Measurements from ENCODE around the gene NEGR1. TPM values are rescaled to one million over a fixed set of nuclear protein-coding genes. Genes with fewer than 3 reads are reported as not detected.

NEGR1 gene
- total and polyA plus RNA-seq, 9 of the 15 experiments (the other 6 are each of a cell fraction or from before 2014, with no cell fraction given): not detected

DNA sequence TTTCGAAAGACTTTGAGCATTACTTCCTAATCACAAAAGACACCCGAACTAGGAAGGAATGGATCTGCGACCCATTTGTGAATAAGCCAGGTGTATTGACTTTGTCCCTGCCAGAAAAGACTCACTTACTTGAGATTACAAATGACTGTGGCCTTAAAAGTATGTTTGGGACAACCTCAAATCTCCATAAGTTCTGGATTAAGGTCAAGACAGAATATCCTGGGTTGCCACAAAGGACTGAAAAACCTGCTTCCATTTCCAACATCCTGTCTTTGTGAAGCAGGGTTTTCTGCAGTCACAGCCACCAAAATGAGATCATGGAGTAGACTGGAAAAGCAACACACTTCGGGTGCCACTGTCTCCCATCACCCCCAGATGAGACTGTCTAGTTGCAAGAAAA, 664.1 kb downstream of the NEGR1 start:
- Histone ChIP-seq H3K4me1 (replicated peaks in 1 of 2; ENCODE audit: control insufficient read depth in 2 of 2, insufficient read depth in 2 of 2, low read length in 2 of 2) (no peaks in the 10 kb centered on the region), H2AFZ (ENCODE audit: low read depth, low read length) (no peak overlapping the region), H3K9me1 (ENCODE audit: control insufficient read depth, insufficient read depth, low read length) (no peaks in the 10 kb centered on the region), H3K27ac (ENCODE audit: extremely low read depth, low read depth, low read length) (no peak overlapping the region), H3K9ac (ENCODE audit: insufficient read depth in 1 of 2, low read depth in 2 of 2, low read length in 2 of 2) (no peak overlapping the region), H3K27me3 (ENCODE audit: control insufficient read depth in 2 of 2, insufficient read depth in 2 of 2, low read length in 2 of 2) (no peaks in the 10 kb centered on the region), H4K20me1 (replicated peaks; ENCODE audit: control insufficient read depth, insufficient read depth, low read length) (no peaks in the 10 kb centered on the region), H3K9me3 (replicated peaks; ENCODE audit: control insufficient read depth, insufficient read depth, low read depth, low read length) (no peaks in the 10 kb centered on the region), H3K4me3 (no peak overlapping the region), H3K36me3 (ENCODE audit: control insufficient read depth, insufficient read depth, low read length) (no peaks in the 10 kb centered on the region), H3K4me2 (ENCODE audit: insufficient read depth, low read length) (no peak overlapping the region), H3K79me2 (ENCODE audit: control insufficient read depth, insufficient read depth, low read length) (no peaks in the 10 kb centered on the region)
- FAIRE-seq: no peak
- CTCF ChIA-PET (ENCODE audit: low intra/inter-chr PET ratio): no interaction called here
- no peak for DNase-seq (ENCODE audit: extremely low read depth in 1 of 4, low spot score in 3 of 4)
- 2% methylated on average over 4 of the region's 4 CpGs for WGBS (ENCODE audit: insufficient coverage, low coverage, missing lambda C conversion rate)
- in situ Hi-C loops (cut with MboI): no loop called here
- POLR2A ChIA-PET: no interaction called here
- intact Hi-C loops (cut with micrococcal nuclease): no loop called here
- no peak for ATAC-seq
- BruUV-seq (replicated peaks): no TSS peak
- TF ChIP-seq ZNF274 (IDR thresholded peaks at IDR 0.05; ENCODE audit: borderline replicate concordance, low read depth, low read length) (no peak), NR4A1 (CRISPR knock-in tag; IDR thresholded peaks at IDR 0.05) (no peak), NR4A1 (tag; IDR thresholded peaks at IDR 0.05) (no peak), ZNF3 (CRISPR knock-in tag; IDR thresholded peaks at IDR 0.05) (no peak), NR1H2 (CRISPR knock-in tag; IDR thresholded peaks at IDR 0.05) (no peak), KAT8 (IDR thresholded peaks at IDR 0.05; ENCODE audit: low read depth) (no peak), CBFA2T3 (IDR thresholded peaks at IDR 0.05) (no peak), SMARCA4 (IDR thresholded peaks at IDR 0.05) (no peak), RBM15 (IDR thresholded peaks at IDR 0.05; ENCODE audit: insufficient read depth, low read length) (no peak), CHD4 (IDR thresholded peaks at IDR 0.05; ENCODE audit: insufficient read depth, insufficient replicate concordance, low read depth, low read length, poor library complexity, severe bottlenecking) (no peak), MAFF (IDR thresholded peaks at IDR 0.05; ENCODE audit: low read length) (no peak), DACH1 (IDR thresholded peaks at IDR 0.05; ENCODE audit: partially characterized antibody) (no peak), WHSC1 (IDR thresholded peaks at IDR 0.05; ENCODE audit: low read length) (no peak), ETV5 (CRISPR knock-in tag; IDR thresholded peaks at IDR 0.05; ENCODE audit: low read depth) (no peak)
- TF ChIP-seq, protein P1, sequence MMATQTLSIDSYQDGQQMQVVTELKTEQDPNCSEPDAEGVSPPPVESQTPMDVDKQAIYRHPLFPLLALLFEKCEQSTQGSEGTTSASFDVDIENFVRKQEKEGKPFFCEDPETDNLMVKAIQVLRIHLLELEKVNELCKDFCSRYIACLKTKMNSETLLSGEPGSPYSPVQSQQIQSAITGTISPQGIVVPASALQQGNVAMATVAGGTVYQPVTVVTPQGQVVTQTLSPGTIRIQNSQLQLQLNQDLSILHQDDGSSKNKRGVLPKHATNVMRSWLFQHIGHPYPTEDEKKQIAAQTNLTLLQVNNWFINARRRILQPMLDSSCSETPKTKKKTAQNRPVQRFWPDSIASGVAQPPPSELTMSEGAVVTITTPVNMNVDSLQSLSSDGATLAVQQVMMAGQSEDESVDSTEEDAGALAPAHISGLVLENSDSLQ (IDR thresholded peaks at IDR 0.05): no peak
- TF ChIP-seq, protein P2, sequence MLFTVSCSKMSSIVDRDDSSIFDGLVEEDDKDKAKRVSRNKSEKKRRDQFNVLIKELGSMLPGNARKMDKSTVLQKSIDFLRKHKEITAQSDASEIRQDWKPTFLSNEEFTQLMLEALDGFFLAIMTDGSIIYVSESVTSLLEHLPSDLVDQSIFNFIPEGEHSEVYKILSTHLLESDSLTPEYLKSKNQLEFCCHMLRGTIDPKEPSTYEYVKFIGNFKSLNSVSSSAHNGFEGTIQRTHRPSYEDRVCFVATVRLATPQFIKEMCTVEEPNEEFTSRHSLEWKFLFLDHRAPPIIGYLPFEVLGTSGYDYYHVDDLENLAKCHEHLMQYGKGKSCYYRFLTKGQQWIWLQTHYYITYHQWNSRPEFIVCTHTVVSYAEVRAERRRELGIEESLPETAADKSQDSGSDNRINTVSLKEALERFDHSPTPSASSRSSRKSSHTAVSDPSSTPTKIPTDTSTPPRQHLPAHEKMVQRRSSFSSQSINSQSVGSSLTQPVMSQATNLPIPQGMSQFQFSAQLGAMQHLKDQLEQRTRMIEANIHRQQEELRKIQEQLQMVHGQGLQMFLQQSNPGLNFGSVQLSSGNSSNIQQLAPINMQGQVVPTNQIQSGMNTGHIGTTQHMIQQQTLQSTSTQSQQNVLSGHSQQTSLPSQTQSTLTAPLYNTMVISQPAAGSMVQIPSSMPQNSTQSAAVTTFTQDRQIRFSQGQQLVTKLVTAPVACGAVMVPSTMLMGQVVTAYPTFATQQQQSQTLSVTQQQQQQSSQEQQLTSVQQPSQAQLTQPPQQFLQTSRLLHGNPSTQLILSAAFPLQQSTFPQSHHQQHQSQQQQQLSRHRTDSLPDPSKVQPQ (CRISPR knock-in tag; IDR thresholded peaks at IDR 0.05; ENCODE audit: borderline replicate concordance): no peak
- TF ChIP-seq, protein P3, sequence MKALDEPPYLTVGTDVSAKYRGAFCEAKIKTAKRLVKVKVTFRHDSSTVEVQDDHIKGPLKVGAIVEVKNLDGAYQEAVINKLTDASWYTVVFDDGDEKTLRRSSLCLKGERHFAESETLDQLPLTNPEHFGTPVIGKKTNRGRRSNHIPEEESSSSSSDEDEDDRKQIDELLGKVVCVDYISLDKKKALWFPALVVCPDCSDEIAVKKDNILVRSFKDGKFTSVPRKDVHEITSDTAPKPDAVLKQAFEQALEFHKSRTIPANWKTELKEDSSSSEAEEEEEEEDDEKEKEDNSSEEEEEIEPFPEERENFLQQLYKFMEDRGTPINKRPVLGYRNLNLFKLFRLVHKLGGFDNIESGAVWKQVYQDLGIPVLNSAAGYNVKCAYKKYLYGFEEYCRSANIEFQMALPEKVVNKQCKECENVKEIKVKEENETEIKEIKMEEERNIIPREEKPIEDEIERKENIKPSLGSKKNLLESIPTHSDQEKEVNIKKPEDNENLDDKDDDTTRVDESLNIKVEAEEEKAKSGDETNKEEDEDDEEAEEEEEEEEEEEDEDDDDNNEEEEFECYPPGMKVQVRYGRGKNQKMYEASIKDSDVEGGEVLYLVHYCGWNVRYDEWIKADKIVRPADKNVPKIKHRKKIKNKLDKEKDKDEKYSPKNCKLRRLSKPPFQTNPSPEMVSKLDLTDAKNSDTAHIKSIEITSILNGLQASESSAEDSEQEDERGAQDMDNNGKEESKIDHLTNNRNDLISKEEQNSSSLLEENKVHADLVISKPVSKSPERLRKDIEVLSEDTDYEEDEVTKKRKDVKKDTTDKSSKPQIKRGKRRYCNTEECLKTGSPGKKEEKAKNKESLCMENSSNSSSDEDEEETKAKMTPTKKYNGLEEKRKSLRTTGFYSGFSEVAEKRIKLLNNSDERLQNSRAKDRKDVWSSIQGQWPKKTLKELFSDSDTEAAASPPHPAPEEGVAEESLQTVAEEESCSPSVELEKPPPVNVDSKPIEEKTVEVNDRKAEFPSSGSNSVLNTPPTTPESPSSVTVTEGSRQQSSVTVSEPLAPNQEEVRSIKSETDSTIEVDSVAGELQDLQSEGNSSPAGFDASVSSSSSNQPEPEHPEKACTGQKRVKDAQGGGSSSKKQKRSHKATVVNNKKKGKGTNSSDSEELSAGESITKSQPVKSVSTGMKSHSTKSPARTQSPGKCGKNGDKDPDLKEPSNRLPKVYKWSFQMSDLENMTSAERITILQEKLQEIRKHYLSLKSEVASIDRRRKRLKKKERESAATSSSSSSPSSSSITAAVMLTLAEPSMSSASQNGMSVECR (CRISPR knock-in tag; IDR thresholded peaks at IDR 0.05): no peak
